GM23338 (cell line): ENCODE results near the gene RIC8B. TPM values are rescaled to one million over a fixed set of nuclear protein-coding genes. Genes with fewer than 3 reads are reported as not detected.
A peak's percentile ranks its signal among the peaks of the same experiment; 100 is the strongest.

Experiments
- ATAC-seq: fragments of 200-7000 bp; cut with Tn5 transposase; 3 replicates; pipeline ENCODE4 v1.9.1; 2020
- DNase-seq: peaks from one replicate; pipeline ENCODE4 v3.0.0-alpha.2; 2015; ENCODE audit warnings: low spot score
- H2AFZ ChIP-seq: fragments of 200-600 bp; sonication (generic); 2 replicates; pipeline ENCODE4 v1.8.0; 2016; ENCODE audit warnings: antibody characterized with exemption, mild to moderate bottlenecking, moderate library complexity
- H3F3A ChIP-seq: fragments of 200-600 bp; sonication (generic); replicated peaks from 2 replicates; pipeline ENCODE4 v1.8.0; 2017; ENCODE audit warnings: antibody characterized with exemption, mixed run types, low read depth
- H3K27ac ChIP-seq: fragments of 200-600 bp; sonication (generic); 2 replicates; pipeline ENCODE4 v1.6.1; 2016; ENCODE audit warnings: low read depth
- H3K27me3 ChIP-seq: fragments of 200-600 bp; sonication (generic); 2 replicates; pipeline ENCODE4 v1.8.0; 2016; ENCODE audit warnings: mild to moderate bottlenecking, mixed run types, moderate library complexity; ENCODE audit not compliant: insufficient read depth
- H3K36me3 ChIP-seq: fragments of 200-600 bp; sonication (generic); 2 replicates; pipeline ENCODE4 v1.8.0; 2016; ENCODE audit warnings: mild to moderate bottlenecking; ENCODE audit not compliant: insufficient read depth
- H3K4me1 ChIP-seq: fragments of 200-600 bp; sonication (generic); 2 replicates; pipeline ENCODE4 v1.8.0; 2016; ENCODE audit warnings: mild to moderate bottlenecking, moderate library complexity; ENCODE audit not compliant: insufficient read depth
- H3K4me2 ChIP-seq: fragments of 200-600 bp; sonication (generic); 2 replicates; pipeline ENCODE4 v1.7.1; 2017; ENCODE audit warnings: mixed run types
- H3K4me3 ChIP-seq: fragments of 200-600 bp; sonication (generic); 2 replicates; pipeline ENCODE4 v1.6.1; 2016; ENCODE audit warnings: mixed run types
- H3K79me2 ChIP-seq: fragments of 200-600 bp; sonication (generic); replicated peaks from 2 replicates; pipeline ENCODE4 v1.8.0; 2017; ENCODE audit warnings: mild to moderate bottlenecking; ENCODE audit not compliant: insufficient read depth
- H3K9me2 ChIP-seq: fragments of 200-600 bp; sonication (generic); 2 replicates; pipeline ENCODE4 v1.8.0; 2017; ENCODE audit not compliant: insufficient read depth
- H4K20me1 ChIP-seq: fragments of 200-600 bp; sonication (generic); replicated peaks from 2 replicates; pipeline ENCODE4 v1.8.0; 2017; ENCODE audit warnings: mild to moderate bottlenecking; ENCODE audit not compliant: insufficient read depth
- H3K27ac Mint-ChIP-seq: 2 replicates; pipeline ENCODE4 v1.8.0; 2020; ENCODE audit warnings: inconsistent platforms, mild to moderate bottlenecking, moderate library complexity, mixed read lengths
- H3K27me3 Mint-ChIP-seq: 3 replicates; pipeline ENCODE4 v1.8.0; 2022; ENCODE audit warnings: low read depth, mild to moderate bottlenecking, moderate library complexity, mixed read lengths, inconsistent platforms; ENCODE audit not compliant: insufficient read depth, poor library complexity
- H3K36me3 Mint-ChIP-seq: 3 replicates; pipeline ENCODE4 v1.8.0; 2021; ENCODE audit warnings: low read depth, mild to moderate bottlenecking, inconsistent platforms, moderate library complexity, mixed read lengths
- H3K4me1 Mint-ChIP-seq: 3 replicates; pipeline ENCODE4 v1.8.0; 2020; ENCODE audit warnings: mild to moderate bottlenecking, inconsistent platforms, mixed read lengths
- H3K4me3 Mint-ChIP-seq: 3 replicates; pipeline ENCODE4 v1.8.0; 2021; ENCODE audit warnings: moderate library complexity, mild to moderate bottlenecking, inconsistent platforms, mixed read lengths
- H3K9me3 Mint-ChIP-seq: 3 replicates; pipeline ENCODE4 v1.8.0; 2020; ENCODE audit warnings: moderate library complexity, mild to moderate bottlenecking, inconsistent platforms, mixed read lengths
- CREB1 ChIP-seq: fragments of 250-450 bp; sonication (Bioruptor Pico); IDR thresholded peaks from 2 replicates; pipeline ENCODE4 v1.5.0; 2020; ENCODE audit warnings: low read depth, mild to moderate bottlenecking, moderate library complexity
- EZH2 ChIP-seq: fragments of 200-600 bp; sonication (generic); IDR thresholded peaks from one replicate; pipeline ENCODE4 v1.8.0; 2017; ENCODE audit warnings: antibody characterized with exemption, mild to moderate bottlenecking, low read depth; ENCODE audit not compliant: unreplicated experiment
- JUNB ChIP-seq: IDR thresholded peaks from one replicate; pipeline ENCODE4 v1.6.1; 2016; ENCODE audit warnings: antibody characterized with exemption; ENCODE audit not compliant: unreplicated experiment
- POLR2AphosphoS5 ChIP-seq: IDR thresholded peaks from 2 replicates; pipeline ENCODE4 v1.6.1; 2016; ENCODE audit warnings: antibody characterized with exemption, low read depth
- STAT1 ChIP-seq: IDR thresholded peaks from one replicate; pipeline ENCODE4 v1.6.1; 2016; ENCODE audit warnings: antibody characterized with exemption; ENCODE audit not compliant: unreplicated experiment
- ZNF114 ChIP-seq: fragments of 250-450 bp; sonication (Bioruptor Pico); IDR thresholded peaks from 2 replicates; pipeline ENCODE4 v1.5.0; 2020; ENCODE audit warnings: mild to moderate bottlenecking, moderate library complexity
- ZNF331 ChIP-seq: fragments of 250-450 bp; sonication (Bioruptor Pico); IDR thresholded peaks from 2 replicates; pipeline ENCODE4 v1.5.0; 2020; ENCODE audit warnings: low read depth, mild to moderate bottlenecking, moderate library complexity
- polyA plus RNA-seq: library from polyadenylated mRNA; unstranded; fragments of >200 nt; fragmentation: Nextera tagmentation; extraction: Ambion mirVana; gene quantifications from 2 replicates; pipeline ENCODE4 v1.2.1, GENCODE V29; 2016
- total RNA-seq: library from RNA; depleted of rRNA; stranded (reverse); fragments of >200 nt; shearing (Covaris generic); gene quantifications from 2 replicates; pipeline ENCODE4 v1.2.3, GENCODE V29; 2014
- TF ChIP-seq, protein P1 (sequence below), 2 experiments: fragments of 200-600 bp in 1 of 2; sonication (generic) in 1 of 2; conservative IDR thresholded peaks; 2 replicates each; pipeline versions ENCODE4 v1.5.1 to v1.6.1; 2016 to 2017; ENCODE audit warnings: antibody characterized with exemption in 2 of 2, low read depth in 2 of 2, mild to moderate bottlenecking in 2 of 2, moderate library complexity in 1 of 2
- TF ChIP-seq, protein P2 (sequence below): IDR thresholded peaks from 2 replicates; pipeline ENCODE4 v1.6.1; 2016; ENCODE audit warnings: antibody characterized with exemption
- TF ChIP-seq, protein P3 (sequence below): IDR thresholded peaks from one replicate; pipeline ENCODE4 v1.6.1; 2018; ENCODE audit warnings: antibody characterized with exemption; ENCODE audit not compliant: unreplicated experiment

Gene RIC8B
- total and polyA plus RNA-seq, 2 experiments from 2014 or later: 12.3 to 25.5 TPM

DNA sequence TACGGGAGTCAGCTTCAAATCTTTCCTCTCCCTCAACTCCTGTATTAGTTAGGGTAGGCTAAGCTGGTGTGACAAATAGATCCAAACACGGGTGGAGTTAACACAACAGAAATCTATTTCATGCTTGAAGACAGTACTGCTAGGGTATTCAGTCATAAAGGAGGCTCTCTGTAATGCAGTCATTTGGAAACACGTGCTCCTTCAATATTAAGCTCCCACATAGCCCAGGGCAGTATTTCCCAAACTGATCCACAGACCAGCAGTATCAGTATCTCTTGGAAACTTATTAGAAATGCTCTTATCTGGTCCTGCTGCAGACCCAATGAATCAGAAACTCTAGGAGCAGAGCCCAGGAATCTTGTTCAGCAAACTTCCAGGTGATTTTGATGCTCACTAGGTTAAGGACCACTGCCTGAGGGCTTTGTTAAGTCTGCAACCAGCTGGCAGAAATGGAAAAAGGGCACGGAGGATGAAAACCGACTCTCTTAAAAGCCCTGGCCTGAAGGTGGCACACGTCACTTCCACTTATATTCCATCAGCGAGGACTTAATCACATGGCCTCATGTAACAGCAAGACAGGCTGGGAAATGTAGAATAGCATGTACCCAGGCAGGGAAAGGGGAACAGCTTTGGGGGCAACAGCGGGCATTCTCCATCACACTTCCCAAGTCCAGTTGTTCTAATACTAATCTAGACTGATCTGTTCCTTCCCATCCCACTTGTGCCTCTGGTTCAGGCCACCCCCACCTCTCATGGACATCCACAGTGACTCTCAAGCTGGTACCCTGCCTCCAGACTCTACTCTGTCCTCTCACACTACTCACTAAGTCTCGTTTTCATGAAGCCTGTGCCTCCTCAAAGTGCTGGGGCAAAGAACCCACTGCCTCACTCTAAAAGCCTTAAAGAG, 38.2 kb upstream of the RIC8B start:
- peak overlapping the region; percentile 67; the same call in 1 of the 2 replicates for H2AFZ ChIP-seq
- Mint-ChIP-seq H3K4me1 (peaks cover 20% of the 10 kb centered on the region), H3K36me3 (no peaks in the 10 kb centered on the region), H3K27ac (no peak overlapping the region), H3K27me3 (peaks cover 9% of the 10 kb centered on the region), H3K9me3 (no peaks in the 10 kb centered on the region), H3K4me3 (no peak overlapping the region)
- ATAC-seq (peak; percentile 42; the same call in 2 of the 3 replicates), DNase-seq (peak; percentile 30)
- H3F3A ChIP-seq: no peaks in the 10 kb centered on the region
- peaks cover 16% of the 10 kb centered on the region for H3K4me1 ChIP-seq
- 0 out of 2 replicates have a peak, but pooled peaks cover 3% of the 10 kb centered on the region for H3K9me2 ChIP-seq
- TF ChIP-seq, protein P1, sequence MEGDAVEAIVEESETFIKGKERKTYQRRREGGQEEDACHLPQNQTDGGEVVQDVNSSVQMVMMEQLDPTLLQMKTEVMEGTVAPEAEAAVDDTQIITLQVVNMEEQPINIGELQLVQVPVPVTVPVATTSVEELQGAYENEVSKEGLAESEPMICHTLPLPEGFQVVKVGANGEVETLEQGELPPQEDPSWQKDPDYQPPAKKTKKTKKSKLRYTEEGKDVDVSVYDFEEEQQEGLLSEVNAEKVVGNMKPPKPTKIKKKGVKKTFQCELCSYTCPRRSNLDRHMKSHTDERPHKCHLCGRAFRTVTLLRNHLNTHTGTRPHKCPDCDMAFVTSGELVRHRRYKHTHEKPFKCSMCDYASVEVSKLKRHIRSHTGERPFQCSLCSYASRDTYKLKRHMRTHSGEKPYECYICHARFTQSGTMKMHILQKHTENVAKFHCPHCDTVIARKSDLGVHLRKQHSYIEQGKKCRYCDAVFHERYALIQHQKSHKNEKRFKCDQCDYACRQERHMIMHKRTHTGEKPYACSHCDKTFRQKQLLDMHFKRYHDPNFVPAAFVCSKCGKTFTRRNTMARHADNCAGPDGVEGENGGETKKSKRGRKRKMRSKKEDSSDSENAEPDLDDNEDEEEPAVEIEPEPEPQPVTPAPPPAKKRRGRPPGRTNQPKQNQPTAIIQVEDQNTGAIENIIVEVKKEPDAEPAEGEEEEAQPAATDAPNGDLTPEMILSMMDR (conservative IDR thresholded peaks at IDR 0.05; ENCODE audit: low read depth in 2 of 2): peak; percentile 8 to 56; a peak in 2 of 4 replicates
- no peak for TF ChIP-seq JUNB
- H3K27ac ChIP-seq: no peak overlapping the region
- no peaks in the 10 kb centered on the region for H3K79me2 ChIP-seq
- no peaks in the 10 kb centered on the region for H4K20me1 ChIP-seq
- no peak overlapping the region for H3K4me2 ChIP-seq
- H3K4me3 ChIP-seq: no peak overlapping the region
- H3K36me3 ChIP-seq: no peaks in the 10 kb centered on the region
- H3K27me3 ChIP-seq: no peaks in the 10 kb centered on the region

DNA sequence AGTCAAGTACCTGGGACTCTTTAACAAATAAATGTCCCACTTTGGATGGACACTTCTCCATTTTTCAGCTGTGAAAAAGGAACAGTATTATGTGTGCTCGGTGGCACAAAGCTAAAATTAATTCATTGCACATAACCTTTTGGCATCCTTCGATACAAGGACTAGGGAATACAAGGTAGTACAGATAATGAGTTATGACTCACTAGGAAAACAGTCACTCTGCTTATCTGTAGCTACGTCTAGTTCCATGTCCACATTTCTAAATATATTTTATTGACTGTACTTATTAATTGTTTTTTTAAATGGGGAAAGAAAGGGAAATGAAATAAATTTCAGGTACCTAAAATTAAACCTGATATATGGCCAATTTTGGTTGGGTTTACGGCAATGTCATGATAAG, 35.2 kb upstream of the RIC8B start:
- Histone ChIP-seq H2AFZ (no peak overlapping the region), H3K9me2 (no peaks in the 10 kb centered on the region), H3K36me3 (no peaks in the 10 kb centered on the region), H3K27ac (no peak overlapping the region), H3K27me3 (no peaks in the 10 kb centered on the region), H3K79me2 (no peaks in the 10 kb centered on the region), H3K4me2 (no peak overlapping the region), H3K4me3 (no peak overlapping the region), H3F3A (no peaks in the 10 kb centered on the region), H4K20me1 (no peaks in the 10 kb centered on the region), H3K4me1 (peaks cover 36% of the 10 kb centered on the region)
- Mint-ChIP-seq H3K36me3 (no peaks in the 10 kb centered on the region), H3K4me1 (peaks cover 43% of the 10 kb centered on the region), H3K27me3 (peaks cover 6% of the 10 kb centered on the region), H3K27ac (no peak overlapping the region), H3K4me3 (no peak overlapping the region), H3K9me3 (no peaks in the 10 kb centered on the region)
- ATAC-seq (no peak), DNase-seq (no peak)
- TF ChIP-seq, protein P2, sequence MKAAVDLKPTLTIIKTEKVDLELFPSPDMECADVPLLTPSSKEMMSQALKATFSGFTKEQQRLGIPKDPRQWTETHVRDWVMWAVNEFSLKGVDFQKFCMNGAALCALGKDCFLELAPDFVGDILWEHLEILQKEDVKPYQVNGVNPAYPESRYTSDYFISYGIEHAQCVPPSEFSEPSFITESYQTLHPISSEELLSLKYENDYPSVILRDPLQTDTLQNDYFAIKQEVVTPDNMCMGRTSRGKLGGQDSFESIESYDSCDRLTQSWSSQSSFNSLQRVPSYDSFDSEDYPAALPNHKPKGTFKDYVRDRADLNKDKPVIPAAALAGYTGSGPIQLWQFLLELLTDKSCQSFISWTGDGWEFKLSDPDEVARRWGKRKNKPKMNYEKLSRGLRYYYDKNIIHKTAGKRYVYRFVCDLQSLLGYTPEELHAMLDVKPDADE: no peak
- TF ChIP-seq, protein P3, sequence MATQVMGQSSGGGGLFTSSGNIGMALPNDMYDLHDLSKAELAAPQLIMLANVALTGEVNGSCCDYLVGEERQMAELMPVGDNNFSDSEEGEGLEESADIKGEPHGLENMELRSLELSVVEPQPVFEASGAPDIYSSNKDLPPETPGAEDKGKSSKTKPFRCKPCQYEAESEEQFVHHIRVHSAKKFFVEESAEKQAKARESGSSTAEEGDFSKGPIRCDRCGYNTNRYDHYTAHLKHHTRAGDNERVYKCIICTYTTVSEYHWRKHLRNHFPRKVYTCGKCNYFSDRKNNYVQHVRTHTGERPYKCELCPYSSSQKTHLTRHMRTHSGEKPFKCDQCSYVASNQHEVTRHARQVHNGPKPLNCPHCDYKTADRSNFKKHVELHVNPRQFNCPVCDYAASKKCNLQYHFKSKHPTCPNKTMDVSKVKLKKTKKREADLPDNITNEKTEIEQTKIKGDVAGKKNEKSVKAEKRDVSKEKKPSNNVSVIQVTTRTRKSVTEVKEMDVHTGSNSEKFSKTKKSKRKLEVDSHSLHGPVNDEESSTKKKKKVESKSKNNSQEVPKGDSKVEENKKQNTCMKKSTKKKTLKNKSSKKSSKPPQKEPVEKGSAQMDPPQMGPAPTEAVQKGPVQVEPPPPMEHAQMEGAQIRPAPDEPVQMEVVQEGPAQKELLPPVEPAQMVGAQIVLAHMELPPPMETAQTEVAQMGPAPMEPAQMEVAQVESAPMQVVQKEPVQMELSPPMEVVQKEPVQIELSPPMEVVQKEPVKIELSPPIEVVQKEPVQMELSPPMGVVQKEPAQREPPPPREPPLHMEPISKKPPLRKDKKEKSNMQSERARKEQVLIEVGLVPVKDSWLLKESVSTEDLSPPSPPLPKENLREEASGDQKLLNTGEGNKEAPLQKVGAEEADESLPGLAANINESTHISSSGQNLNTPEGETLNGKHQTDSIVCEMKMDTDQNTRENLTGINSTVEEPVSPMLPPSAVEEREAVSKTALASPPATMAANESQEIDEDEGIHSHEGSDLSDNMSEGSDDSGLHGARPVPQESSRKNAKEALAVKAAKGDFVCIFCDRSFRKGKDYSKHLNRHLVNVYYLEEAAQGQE: no peak
- TF ChIP-seq CREB1 (CRISPR knock-in tag) (no peak), EZH2 (no peak), ZNF114 (no peak), STAT1 (no peak), POLR2AphosphoS5 (no peak), JUNB (no peak), ZNF331 (no peak)
